Body of pancreas (tissue), 4 donors: ENCODE results near the gene PCBP2. TPM values are rescaled to one million over a fixed set of nuclear protein-coding genes. Genes with fewer than 3 reads are reported as not detected.

Source experiments
- ATAC-seq: fragments of 150-250 bp; one replicate; pipeline ENCODE4 v1.9.1; 2016
- DNase-seq, 4 donors: peaks; one replicate each; pipeline ENCODE4 v3.0.0-alpha.2; 2019
- H3K27ac ChIP-seq, 4 donors: fragments of 200-600 bp; sonication (generic); 1 replicate in 3 of 4; 2 replicates in 1 of 4; pipeline versions ENCODE4 v1.5.1 to v1.6.1; 2016 to 2019; ENCODE audit warnings: mild to moderate bottlenecking in 1 of 4, mixed read lengths in 1 of 4, moderate library complexity in 1 of 4
- H3K27me3 ChIP-seq, 2 donors: fragments of 200-600 bp; sonication (generic); one replicate each; pipeline ENCODE4 v1.6.0; 2016; ENCODE audit warnings: mild to moderate bottlenecking in 1 of 2
- H3K36me3 ChIP-seq, 2 donors: fragments of 200-600 bp; sonication (generic); replicated peaks in 1 of 2; 2 replicates each; pipeline ENCODE4 v1.5.1; 2016; ENCODE audit warnings: low read depth in 2 of 2; ENCODE audit not compliant: insufficient read depth in 1 of 2
- H3K4me1 ChIP-seq: fragments of 200-600 bp; sonication (generic); one replicate; pipeline ENCODE4 v1.6.0; 2016
- H3K4me3 ChIP-seq, 2 donors: fragments of 200-600 bp; sonication (generic); 1 replicate in 1 of 2; 2 replicates in 1 of 2; pipeline ENCODE4 v1.5.1; 2016 to 2019
- H3K9me3 ChIP-seq, 3 donors: fragments of 200-600 bp; sonication (generic); 1 replicate in 2 of 3; 2 replicates in 1 of 3; pipeline ENCODE4 v1.5.1; 2016
- POLR2A ChIP-seq, 3 donors: fragments of 450-650 bp; IDR thresholded peaks; one replicate each; pipeline ENCODE4 v1.6.1; 2016; ENCODE audit warnings: antibody characterized with exemption in 3 of 3, mild to moderate bottlenecking in 2 of 3
- WGBS, 2 donors: methylation state at CpG; one replicate each; pipeline ENCODE4 v1.1.5; 2017; 5-methylcytosine and 5-hydroxymethylcytosine counted together
- intact Hi-C: fragments of 100-400 bp; cut with DNase I; formaldehyde crosslinking; loops from one replicate; pipeline ENCODE4 v1.15.1; 2023
- total RNA-seq, 2 donors: library from RNA; depleted of rRNA; stranded (reverse); fragments of >200 nt; gene quantifications; one replicate each; pipeline ENCODE4 v1.1.0, GENCODE V29; 2016
- TF ChIP-seq, protein P1 (sequence below), 7 experiments: fragments of 450-650 bp in 4 of 7; fragments of 200-600 bp in 3 of 7; sonication (generic) in 3 of 7; IDR thresholded peaks; one replicate each; pipeline ENCODE4 v1.5.1; 2016 to 2019; ENCODE audit warnings: antibody characterized with exemption in 7 of 7

Gene PCBP2
- total RNA-seq, 2 donors from 2014 or later: 226 to 308 TPM

DNA sequence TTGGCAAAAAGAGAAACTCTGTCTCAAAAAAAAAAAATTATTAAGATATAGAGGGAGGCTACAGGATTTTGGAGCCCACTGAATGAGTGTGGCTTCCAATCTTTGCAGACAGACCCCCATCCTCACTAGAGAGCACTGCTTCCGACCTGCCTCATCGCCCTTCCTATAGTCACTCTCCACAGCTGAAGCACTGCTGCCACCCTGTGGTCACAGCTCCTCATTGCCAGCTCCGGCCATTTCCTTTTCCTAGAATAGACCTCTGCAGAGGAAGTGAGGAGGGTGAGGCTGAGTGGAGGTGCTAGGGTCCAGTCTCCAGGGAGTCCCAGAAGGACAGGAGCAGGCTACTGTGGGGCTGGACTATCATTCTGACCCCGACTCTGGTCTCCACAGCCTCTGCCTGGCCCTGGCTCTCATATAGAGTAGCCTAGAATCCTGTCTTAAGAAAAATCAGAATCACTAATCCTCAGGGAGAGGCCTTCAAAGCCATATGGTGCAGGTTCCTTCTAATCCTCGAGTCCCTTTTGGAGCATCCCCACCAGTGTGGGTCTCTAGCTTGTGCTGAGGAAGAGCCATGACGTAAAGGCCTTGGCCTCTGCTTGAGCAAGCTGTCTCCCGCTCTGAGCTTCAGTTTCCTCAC is 56.8 kb downstream of the PCBP2 start:
- no peak for TF ChIP-seq POLR2A (IDR thresholded peaks at IDR 0.05)
- TF ChIP-seq, protein P1, sequence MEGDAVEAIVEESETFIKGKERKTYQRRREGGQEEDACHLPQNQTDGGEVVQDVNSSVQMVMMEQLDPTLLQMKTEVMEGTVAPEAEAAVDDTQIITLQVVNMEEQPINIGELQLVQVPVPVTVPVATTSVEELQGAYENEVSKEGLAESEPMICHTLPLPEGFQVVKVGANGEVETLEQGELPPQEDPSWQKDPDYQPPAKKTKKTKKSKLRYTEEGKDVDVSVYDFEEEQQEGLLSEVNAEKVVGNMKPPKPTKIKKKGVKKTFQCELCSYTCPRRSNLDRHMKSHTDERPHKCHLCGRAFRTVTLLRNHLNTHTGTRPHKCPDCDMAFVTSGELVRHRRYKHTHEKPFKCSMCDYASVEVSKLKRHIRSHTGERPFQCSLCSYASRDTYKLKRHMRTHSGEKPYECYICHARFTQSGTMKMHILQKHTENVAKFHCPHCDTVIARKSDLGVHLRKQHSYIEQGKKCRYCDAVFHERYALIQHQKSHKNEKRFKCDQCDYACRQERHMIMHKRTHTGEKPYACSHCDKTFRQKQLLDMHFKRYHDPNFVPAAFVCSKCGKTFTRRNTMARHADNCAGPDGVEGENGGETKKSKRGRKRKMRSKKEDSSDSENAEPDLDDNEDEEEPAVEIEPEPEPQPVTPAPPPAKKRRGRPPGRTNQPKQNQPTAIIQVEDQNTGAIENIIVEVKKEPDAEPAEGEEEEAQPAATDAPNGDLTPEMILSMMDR (IDR thresholded peaks at IDR 0.05): peak; percentile 72 to 94 (median 92)
- Histone ChIP-seq H3K9me3 (no peaks in the 10 kb centered on the region), H3K27me3 (no peaks in the 10 kb centered on the region), H3K36me3 (peaks cover 0 to 7% of the 10 kb centered on the region in 2 donors), H3K27ac (peak overlapping the region in 2 of 4 donors; percentile 23 to 34), H3K4me1 (peaks cover 8% of the 10 kb centered on the region), H3K4me3 (no peak overlapping the region)
- intact Hi-C loops: loop anchor here (10.0 kb wide), 1 partner anchor 154 kb away; no protein-coding TSS in a partner anchor
- WGBS, 2 donors: 28 to 34% methylated on average over 7 of the region's 7 CpGs
- peak; percentile 85 to 89 (median 88) for DNase-seq
- ATAC-seq: peak; percentile 96

DNA sequence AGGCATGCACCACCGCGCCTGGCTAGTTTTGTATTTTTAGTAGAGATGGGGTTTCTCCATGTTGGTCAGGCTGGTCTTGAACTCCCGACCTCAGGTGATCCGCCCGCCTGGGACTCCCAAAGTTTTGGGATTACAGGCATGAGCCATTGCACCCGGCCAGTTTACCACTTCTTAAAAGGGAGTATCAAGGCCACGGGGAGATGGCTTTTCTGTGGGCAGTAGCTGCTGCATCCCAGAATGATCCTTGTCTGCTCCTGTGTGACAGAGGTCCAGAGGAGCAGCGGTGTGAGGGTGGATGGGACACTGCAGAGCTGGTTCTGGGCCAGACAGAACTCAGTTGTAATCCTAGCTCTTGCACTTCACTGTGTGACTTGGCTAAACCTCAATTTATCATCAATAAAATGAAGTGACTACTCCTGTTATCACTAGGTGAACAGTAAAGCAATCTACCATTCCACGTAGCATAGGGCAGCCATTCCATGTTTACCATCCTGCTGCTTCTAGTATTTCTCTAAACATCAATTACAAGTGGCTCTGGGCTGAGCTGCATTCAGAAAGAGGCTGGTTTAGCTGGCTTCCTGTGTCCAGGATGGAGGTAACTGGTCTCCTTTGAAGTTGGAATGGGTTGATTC is 58.4 kb downstream of the PCBP2 start:
- peaks cover 8% of the 10 kb centered on the region for H3K4me1 ChIP-seq
- ATAC-seq (no peak), DNase-seq (no peak)
- H3K36me3 ChIP-seq: peaks cover 0 to 12% of the 10 kb centered on the region in 2 donors
- intact Hi-C loops: no loop called here
- no peak overlapping the region for H3K4me3 ChIP-seq
- TF ChIP-seq, protein P1 (IDR thresholded peaks at IDR 0.05): no peak
- no peak for TF ChIP-seq POLR2A (IDR thresholded peaks at IDR 0.05)
- WGBS, 2 donors: 81 to 83% methylated on average over 9 of the region's 9 CpGs
- no peak overlapping the region for H3K27ac ChIP-seq
- no peaks in the 10 kb centered on the region for H3K27me3 ChIP-seq
- no peaks in the 10 kb centered on the region for H3K9me3 ChIP-seq

DNA sequence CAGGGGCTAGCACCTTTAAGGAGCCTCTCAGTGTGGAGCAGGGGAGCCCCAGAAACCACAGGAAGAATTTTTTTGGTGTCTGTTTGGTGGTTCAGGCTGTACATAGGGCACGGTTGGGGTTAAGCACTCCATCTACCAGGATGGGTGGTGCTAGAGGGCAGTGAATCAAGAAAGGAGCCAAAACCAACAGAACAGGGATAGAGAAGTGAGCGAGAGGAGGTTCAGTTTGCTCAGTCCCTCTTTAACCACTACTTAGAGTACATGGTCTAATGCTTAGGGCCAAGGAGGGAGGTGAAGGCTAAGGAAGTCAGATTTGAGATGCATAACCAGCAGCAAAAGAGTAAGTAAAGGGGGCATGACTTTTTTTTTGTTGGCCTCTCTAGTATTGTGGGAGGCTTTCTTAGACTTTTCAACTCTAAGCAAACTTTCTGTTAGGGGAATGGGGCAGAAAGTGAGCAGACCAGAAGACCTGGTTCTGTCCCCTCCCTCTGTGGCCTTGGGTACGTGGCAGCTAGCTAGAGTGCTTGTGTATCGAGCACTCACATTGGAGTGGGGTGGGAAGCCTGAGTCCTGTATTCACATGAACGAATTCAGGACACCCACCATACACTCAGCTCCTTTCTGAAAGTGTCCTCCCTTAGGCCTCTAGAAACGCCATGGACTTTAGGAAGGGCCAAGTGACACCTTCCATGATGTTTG is 62.0 kb downstream of the PCBP2 start:
- no peak overlapping the region for H3K4me3 ChIP-seq
- peaks cover 1% of the 10 kb centered on the region for H3K4me1 ChIP-seq
- ATAC-seq (no peak), DNase-seq (no peak)
- intact Hi-C loops: no loop called here
- WGBS, 2 donors: 73 to 75% methylated on average over 6 of the region's 6 CpGs
- TF ChIP-seq, protein P1 (IDR thresholded peaks at IDR 0.05): no peak
- no peak for TF ChIP-seq POLR2A (IDR thresholded peaks at IDR 0.05)
- peaks cover 10 to 24% of the 10 kb centered on the region in 2 donors for H3K36me3 ChIP-seq
- H3K27me3 ChIP-seq: no peaks in the 10 kb centered on the region
- no peaks in the 10 kb centered on the region for H3K9me3 ChIP-seq
- no peak overlapping the region for H3K27ac ChIP-seq

DNA sequence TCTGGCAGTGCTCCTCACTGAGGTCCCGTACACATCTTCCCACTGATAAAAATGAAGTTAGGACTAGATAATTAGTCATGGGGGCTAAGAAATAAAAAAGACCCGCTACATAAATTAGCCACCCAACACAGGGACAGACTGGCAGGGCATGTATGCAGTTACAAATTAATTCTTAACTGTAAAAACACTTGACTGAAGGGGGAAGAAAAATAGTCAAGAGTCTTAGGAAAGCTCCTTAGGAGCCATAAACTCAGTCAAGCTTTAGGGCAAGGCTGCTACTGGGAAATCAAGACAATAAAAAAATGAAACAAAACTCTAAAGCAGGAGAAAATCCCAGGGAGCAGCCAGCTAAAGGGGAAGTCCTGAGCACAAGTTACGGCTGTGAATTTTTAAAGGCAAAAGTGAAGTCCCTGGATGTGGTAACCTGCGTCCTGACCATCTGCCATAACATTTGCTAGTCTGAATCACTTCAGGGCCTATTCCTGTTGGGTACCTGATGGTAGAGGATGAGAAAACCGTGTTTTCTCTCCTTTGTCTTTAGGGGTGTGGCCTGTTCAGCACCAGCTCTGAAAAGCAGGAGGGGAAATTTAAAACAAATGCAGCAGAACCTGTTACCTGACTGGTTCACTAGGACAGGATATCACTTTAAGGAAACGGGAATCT is 62.9 kb downstream of the PCBP2 start:
- 79 to 83% methylated on average over 6 of the region's 6 CpGs for WGBS, 2 donors
- H3K36me3 ChIP-seq: peaks cover 10 to 30% of the 10 kb centered on the region in 2 donors

More for the DNA sequence above, 62.9 kb downstream of the PCBP2 start:
- TF ChIP-seq POLR2A (IDR thresholded peaks at IDR 0.05): no peak
- TF ChIP-seq, protein P1 (IDR thresholded peaks at IDR 0.05): no peak
- Histone ChIP-seq H3K27me3 (no peaks in the 10 kb centered on the region), H3K9me3 (no peaks in the 10 kb centered on the region), H3K4me3 (no peak overlapping the region), H3K4me1 (no peaks in the 10 kb centered on the region), H3K27ac (no peak overlapping the region)
- intact Hi-C loops: no loop called here
- ATAC-seq (no peak), DNase-seq (no peak)
